Measurements from ENCODE around the gene FANCD2OS.

GRCh38 chr3:10149226-10149625 lies 41.2 kb upstream of the FANCD2OS start:
- TF ChIP-seq CTCF (IDR thresholded peaks at IDR 0.05) (no peak), POLR2AphosphoS5 (IDR thresholded peaks at IDR 0.05) (no peak), EP300 (IDR thresholded peaks at IDR 0.05; ENCODE audit: low read depth) (no peak), POLR2A (IDR thresholded peaks at IDR 0.05) (no peak)

All from transverse colon (tissue), 4 donors.